MCF 10A (cell line): ENCODE measurements around the gene KLHL17. TPM values are rescaled to one million over a fixed set of nuclear protein-coding genes. Genes with fewer than 3 reads are reported as not detected.

ENCODE experiments used
- BruUV-seq: library from RNA; stranded (reverse); fragments of 400-500 nt; replicated peaks from 2 replicates; lab custom pipeline; 2021; lab: Mats Ljungman, UMichigan
- CTCF ChIA-PET: fragments of 300-600 bp; sonication (Branson Sonifier 250); formaldehyde crosslinking; extraction: SDS; loops from one replicate; lab custom pipeline; 2021; ENCODE audit warnings: antibody characterized with exemption, inconsistent platforms; lab: Yijun Ruan, JAX
- POLR2A ChIA-PET: fragments of 300-600, 350-650 bp; sonication (Branson Sonifier 250); formaldehyde crosslinking; extraction: SDS; loops from one replicate; lab custom pipeline; 2020; ENCODE audit warnings: antibody characterized with exemption, inconsistent platforms; lab: Yijun Ruan, JAX
- DNase-seq: peaks from one replicate; pipeline ENCODE4 v3.0.0-alpha.2; 2018; ENCODE audit not compliant: unreplicated experiment
- H3K27ac Mint-ChIP-seq: one replicate; pipeline ENCODE4 v1.8.0; 2022; ENCODE audit warnings: mild to moderate bottlenecking, low read depth, mixed read lengths; ENCODE audit not compliant: unreplicated experiment
- H3K27me3 Mint-ChIP-seq: one replicate; pipeline ENCODE4 v1.8.0; 2022; ENCODE audit warnings: mixed read lengths; ENCODE audit not compliant: insufficient read depth, unreplicated experiment
- H3K36me3 Mint-ChIP-seq: one replicate; pipeline ENCODE4 v1.8.0; 2022; ENCODE audit warnings: mild to moderate bottlenecking, moderate library complexity, mixed read lengths; ENCODE audit not compliant: insufficient read depth, unreplicated experiment
- H3K4me1 Mint-ChIP-seq: one replicate; pipeline ENCODE4 v1.8.0; 2022; ENCODE audit warnings: mixed read lengths; ENCODE audit not compliant: insufficient read depth, unreplicated experiment
- H3K4me3 Mint-ChIP-seq: one replicate; pipeline ENCODE4 v1.8.0; 2022; ENCODE audit warnings: mild to moderate bottlenecking, moderate library complexity, mixed read lengths; ENCODE audit not compliant: unreplicated experiment
- H3K9me3 Mint-ChIP-seq: one replicate; pipeline ENCODE4 v1.8.0; 2022; ENCODE audit warnings: mixed read lengths; ENCODE audit not compliant: unreplicated experiment
- CTCF ChIP-seq: fragments of 200-600 bp; IDR thresholded peaks from one replicate; pipeline ENCODE4 v1.8.0; 2022; ENCODE audit warnings: antibody characterized with exemption, mild to moderate bottlenecking; ENCODE audit not compliant: unreplicated experiment
- intact Hi-C: fragments of 100-400 bp; cut with micrococcal nuclease; formaldehyde crosslinking; loops from 2 replicates; pipeline ENCODE4 v1.14.1; 2022
- total RNA-seq: library from RNA; stranded (reverse); gene quantifications from 2 replicates; pipeline ENCODE4 v1.2.3, GENCODE V29; 2022

The KLHL17 gene
- total RNA-seq, 1 experiment from 2014 or later: 15.1 TPM

GRCh38 chr1:912740-913301, 47.6 kb upstream of the KLHL17 start:
- BruUV-seq: no TSS peak

GRCh38 chr1:913491-914130, 46.8 kb upstream of the KLHL17 start:
- no peak overlapping the region for H3K27ac Mint-ChIP-seq
- H3K36me3 Mint-ChIP-seq: peaks cover 10% of the 10 kb centered on the region
- no peak for TF ChIP-seq CTCF
- no TSS peak for BruUV-seq
- DNase-seq: no peak
- H3K9me3 Mint-ChIP-seq: no peaks in the 10 kb centered on the region
- H3K27me3 Mint-ChIP-seq: peaks cover 68% of the 10 kb centered on the region
- CTCF ChIA-PET: interaction anchor here (0.6 to 2.5 kb wide), 2 partner anchors 9 to 13 kb away, joined by 3 to 9 read pairs; no protein-coding TSS in a partner anchor
- intact Hi-C loops: no loop called here
- H3K4me1 Mint-ChIP-seq: peaks cover 8% of the 10 kb centered on the region
- no peak overlapping the region for H3K4me3 Mint-ChIP-seq
- POLR2A ChIA-PET: no interaction called here

More at GRCh38 chr1:912740-913301, 47.6 kb upstream of the KLHL17 start:
- no peak for TF ChIP-seq CTCF
- Mint-ChIP-seq H3K9me3 (no peaks in the 10 kb centered on the region), H3K4me1 (peaks cover 13% of the 10 kb centered on the region), H3K27ac (no peak overlapping the region), H3K27me3 (peaks cover 60% of the 10 kb centered on the region), H3K4me3 (no peak overlapping the region), H3K36me3 (peaks cover 10% of the 10 kb centered on the region)
- CTCF ChIA-PET: interaction anchor here (0.6 to 2.5 kb wide), 4 partner anchors 8 to 25 kb away, joined by 3 to 9 read pairs (median 4); no protein-coding TSS in a partner anchor
- POLR2A ChIA-PET: interaction anchor here (0.5 to 1.8 kb wide), 4 partner anchors 8 to 58 kb away, joined by 3 to 4 read pairs (median 4); partner anchors contain the start of gene NOC2L
- no peak for DNase-seq
- intact Hi-C loops: no loop called here

- no peaks in the 10 kb centered on the region for H3K9me3 Mint-ChIP-seq
- intact Hi-C loops: no loop called here
- H3K4me3 Mint-ChIP-seq: no peak overlapping the region
- H3K27me3 Mint-ChIP-seq: peaks cover 74% of the 10 kb centered on the region
- BruUV-seq: no TSS peak
- ChIA-PET CTCF (interaction anchor here (0.6 to 2.5 kb wide), 3 partner anchors 10 to 24 kb away, joined by 3 to 9 read pairs (median 4); no protein-coding TSS in a partner anchor), POLR2A (no interaction called here)
- H3K27ac Mint-ChIP-seq: no peak overlapping the region
- no peak for TF ChIP-seq CTCF
- DNase-seq: no peak
- peaks cover 8% of the 10 kb centered on the region for H3K4me1 Mint-ChIP-seq
- H3K36me3 Mint-ChIP-seq: peaks cover 10% of the 10 kb centered on the region
Measured at GRCh38 chr1:914131-914890, 46.1 kb upstream of the KLHL17 start.

- intact Hi-C loops: no loop called here
- peaks cover 74% of the 10 kb centered on the region for H3K27me3 Mint-ChIP-seq
- peaks cover 10% of the 10 kb centered on the region for H3K36me3 Mint-ChIP-seq
- no peaks in the 10 kb centered on the region for H3K9me3 Mint-ChIP-seq
- no peak for TF ChIP-seq CTCF
- no peak overlapping the region for H3K4me3 Mint-ChIP-seq
- BruUV-seq: no TSS peak
- no peak overlapping the region for H3K27ac Mint-ChIP-seq
- H3K4me1 Mint-ChIP-seq: peaks cover 8% of the 10 kb centered on the region
- DNase-seq: no peak
- POLR2A ChIA-PET: no interaction called here
- CTCF ChIA-PET: interaction anchor here (1.0 to 2.5 kb wide), 2 partner anchors 10 to 23 kb away, joined by 4 to 9 read pairs; no protein-coding TSS in a partner anchor
Measured at GRCh38 chr1:914891-915280, 45.5 kb upstream of the KLHL17 start.
